Measurements from ENCODE around the gene ELAVL2. TPM values are rescaled to one million over a fixed set of nuclear protein-coding genes. Genes with fewer than 3 reads are reported as not detected.
"Not testable (repeated sequence)": the region's sequence is repeated elsewhere in the genome, so short reads cannot be mapped to it uniquely, and the experiment has no call there.

Gene ELAVL2
- total RNA-seq, 2 experiments from 2014 or later = not detected

DNA sequence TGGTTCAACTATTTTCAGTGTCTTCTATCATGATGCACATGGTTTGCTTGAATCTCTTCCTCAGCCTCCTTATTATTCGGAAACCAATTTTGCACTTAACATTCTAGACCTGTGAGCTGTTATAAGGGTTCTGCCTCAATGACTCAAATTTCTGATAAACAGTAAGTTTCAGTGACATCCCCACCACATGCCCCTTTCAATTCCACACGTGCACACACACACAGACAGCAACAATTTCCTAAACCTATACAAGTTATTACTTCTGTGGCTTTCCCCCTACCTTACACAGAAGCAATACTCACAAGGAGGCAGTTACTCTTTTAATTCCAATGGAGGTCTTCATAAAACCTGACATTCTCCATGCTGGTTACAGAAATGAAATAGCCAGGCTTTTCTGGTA, 102.4 kb downstream of the ELAVL2 start:
- Mint-ChIP-seq H3K36me3 (ENCODE audit: low read depth) (no peaks in the 10 kb centered on the region), H3K4me3 (no peak overlapping the region), H3K27me3 (ENCODE audit: low read depth) (no peaks in the 10 kb centered on the region), H3K27ac (no peak overlapping the region), H3K4me1 (ENCODE audit: low read depth) (no peaks in the 10 kb centered on the region), H3K9me3 (peaks cover 6% of the 10 kb centered on the region)
- CTCF ChIA-PET = no interaction called here
- intact Hi-C loops (cut with micrococcal nuclease) = no loop called here
- no peak for DNase-seq

DNA sequence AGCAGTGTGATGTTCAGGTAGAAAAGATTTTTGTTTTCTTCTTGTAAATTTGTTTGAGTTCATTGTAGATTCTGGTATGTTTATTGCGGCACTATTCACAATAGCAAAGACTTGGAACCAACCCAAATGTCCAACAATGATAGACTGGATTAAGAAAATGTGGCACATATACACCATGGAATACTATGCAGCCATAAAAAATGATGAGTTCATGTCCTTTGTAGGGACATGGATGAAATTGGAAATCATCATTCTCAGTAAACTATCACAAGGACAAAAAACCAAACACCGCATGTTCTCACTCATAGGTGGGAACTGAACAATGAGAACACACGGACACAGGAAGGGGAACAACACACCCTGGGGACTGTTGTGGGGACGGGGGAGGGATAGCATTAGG, 103.0 kb downstream of the ELAVL2 start:
- DNase-seq; intact Hi-C loops (cut with micrococcal nuclease); H3K27ac Mint-ChIP-seq; H3K4me3 Mint-ChIP-seq; CTCF ChIA-PET; H3K27me3 Mint-ChIP-seq (ENCODE audit: low read depth); H3K4me1 Mint-ChIP-seq (ENCODE audit: low read depth); H3K9me3 Mint-ChIP-seq; H3K36me3 Mint-ChIP-seq (ENCODE audit: low read depth): not testable (repeated sequence)

DNA sequence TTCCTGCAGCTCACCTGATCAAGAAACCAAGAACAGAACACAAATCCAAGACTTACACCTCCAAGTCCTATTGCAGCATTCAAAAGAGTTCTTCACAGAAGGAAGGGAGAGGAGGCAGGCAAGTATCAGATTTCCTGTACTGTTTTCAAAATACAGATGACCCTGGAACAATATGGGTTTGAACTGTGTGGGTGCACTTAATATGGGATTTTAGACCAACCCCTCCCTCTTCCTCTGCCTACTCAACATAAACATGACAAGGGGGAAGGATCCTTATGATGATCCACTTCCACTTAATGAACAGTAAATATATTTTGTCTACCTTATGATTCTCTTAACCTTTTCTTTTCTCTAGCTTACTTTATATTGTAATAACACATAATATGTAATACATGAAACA, 104.6 kb downstream of the ELAVL2 start:
- intact Hi-C loops (cut with micrococcal nuclease) = no loop called here
- CTCF ChIA-PET = no interaction called here
- no peak overlapping the region for H3K27ac Mint-ChIP-seq

DNA sequence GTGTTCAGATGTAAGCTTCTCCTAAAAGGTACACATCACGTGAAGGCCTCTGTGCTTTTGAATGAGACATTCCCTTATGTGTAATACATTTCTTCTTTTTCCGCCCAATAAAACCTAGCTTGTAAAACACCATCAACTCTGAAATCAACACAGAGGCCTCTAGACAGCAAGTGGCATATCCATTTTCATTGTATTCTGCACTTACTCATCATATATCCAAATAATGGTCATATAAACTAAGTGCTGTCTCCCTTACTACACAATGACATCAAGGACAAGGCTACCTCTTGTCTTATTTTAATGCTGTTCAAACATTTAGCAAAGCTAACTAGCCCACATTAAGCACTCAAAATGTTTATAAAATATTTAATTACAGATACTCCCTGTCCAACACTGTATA, 108.5 kb downstream of the ELAVL2 start:
- Mint-ChIP-seq H3K36me3 (ENCODE audit: low read depth) (no peaks in the 10 kb centered on the region), H3K9me3 (no peaks in the 10 kb centered on the region), H3K27me3 (ENCODE audit: low read depth) (no peaks in the 10 kb centered on the region), H3K27ac (no peak overlapping the region), H3K4me1 (ENCODE audit: low read depth) (no peaks in the 10 kb centered on the region), H3K4me3 (no peak overlapping the region)
- CTCF ChIA-PET = no interaction called here
- intact Hi-C loops (cut with micrococcal nuclease) = no loop called here
- DNase-seq = no peak

More for the DNA sequence above, 104.6 kb downstream of the ELAVL2 start:
- no peaks in the 10 kb centered on the region for H3K36me3 Mint-ChIP-seq (ENCODE audit: low read depth)
- no peaks in the 10 kb centered on the region for H3K27me3 Mint-ChIP-seq (ENCODE audit: low read depth)
- H3K4me3 Mint-ChIP-seq = no peak overlapping the region
- H3K4me1 Mint-ChIP-seq (ENCODE audit: low read depth) = no peaks in the 10 kb centered on the region
- no peak for DNase-seq
- peaks cover 6% of the 10 kb centered on the region for H3K9me3 Mint-ChIP-seq

DNA sequence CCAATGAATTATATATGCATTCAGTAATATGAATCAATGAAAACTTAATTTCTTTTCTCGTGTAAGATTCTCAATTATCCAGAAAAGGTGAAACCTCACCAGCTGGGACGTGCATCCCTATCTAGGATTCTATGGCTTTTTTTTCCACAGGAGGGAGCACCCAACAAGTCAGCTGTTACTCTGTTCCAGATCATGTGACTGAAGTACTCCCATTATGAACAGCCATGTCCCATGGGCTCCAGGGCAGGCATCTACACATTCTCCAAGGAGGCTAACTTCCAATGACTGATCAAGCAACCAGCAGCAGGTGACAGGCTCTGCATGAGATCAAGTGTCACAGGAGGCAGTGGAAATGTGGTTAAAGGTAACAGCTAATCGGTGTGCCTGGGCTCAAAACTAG, 118.8 kb downstream of the ELAVL2 start:
- H3K27ac Mint-ChIP-seq = no peak overlapping the region
- intact Hi-C loops (cut with micrococcal nuclease) = no loop called here
- no peak for DNase-seq
- H3K9me3 Mint-ChIP-seq = no peaks in the 10 kb centered on the region
- H3K4me1 Mint-ChIP-seq (ENCODE audit: low read depth) = no peaks in the 10 kb centered on the region
- CTCF ChIA-PET = no interaction called here
- no peaks in the 10 kb centered on the region for H3K27me3 Mint-ChIP-seq (ENCODE audit: low read depth)
- H3K36me3 Mint-ChIP-seq (ENCODE audit: low read depth) = no peaks in the 10 kb centered on the region
- no peak overlapping the region for H3K4me3 Mint-ChIP-seq

- H3K4me3 Mint-ChIP-seq = no peak overlapping the region
- no peak overlapping the region for H3K27ac Mint-ChIP-seq
- CTCF ChIA-PET = interaction anchor here (0.6 kb wide), 2 partner anchors 396 to 608 kb away, joined by 3 to 5 read pairs; no protein-coding TSS in a partner anchor
- no peaks in the 10 kb centered on the region for H3K27me3 Mint-ChIP-seq (ENCODE audit: low read depth)
- intact Hi-C loops (cut with micrococcal nuclease) = no loop called here
- H3K36me3 Mint-ChIP-seq (ENCODE audit: low read depth) = no peaks in the 10 kb centered on the region
- no peaks in the 10 kb centered on the region for H3K9me3 Mint-ChIP-seq
- no peak for DNase-seq
- no peaks in the 10 kb centered on the region for H3K4me1 Mint-ChIP-seq (ENCODE audit: low read depth)
Observed at GRCh38 chr9:23702311-23702922, 123.6 kb downstream of the ELAVL2 start.

- H3K27me3 Mint-ChIP-seq (ENCODE audit: low read depth) = no peaks in the 10 kb centered on the region
Observed at GRCh38 chr9:23701291-23701690, 124.7 kb downstream of the ELAVL2 start.

DNA sequence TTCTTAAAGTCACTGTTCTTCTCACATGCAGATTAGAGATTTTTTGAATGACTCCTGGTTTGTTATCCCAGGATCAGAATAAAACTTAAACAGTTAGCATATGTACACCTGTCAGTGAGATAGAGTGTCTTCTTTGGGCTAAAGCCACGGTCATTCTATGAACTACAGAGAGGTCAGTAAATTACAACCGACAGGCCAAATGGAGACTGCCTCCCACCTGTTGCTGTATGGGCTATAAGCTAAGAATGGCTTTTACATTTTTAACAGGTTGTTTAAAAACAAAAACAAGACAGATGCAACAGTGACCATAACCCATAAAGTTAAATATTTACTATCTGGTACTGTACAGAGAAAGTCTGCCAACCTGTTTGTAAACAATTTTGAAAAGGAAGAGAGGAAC, 125.7 kb downstream of the ELAVL2 start:
- no peaks in the 10 kb centered on the region for H3K4me1 Mint-ChIP-seq (ENCODE audit: low read depth)
- intact Hi-C loops (cut with micrococcal nuclease) = no loop called here
- no peak overlapping the region for H3K4me3 Mint-ChIP-seq

More at GRCh38 chr9:23701291-23701690, 124.7 kb downstream of the ELAVL2 start:
- intact Hi-C loops (cut with micrococcal nuclease) = no loop called here
- no peak for DNase-seq
- Mint-ChIP-seq H3K27ac (no peak overlapping the region), H3K4me3 (no peak overlapping the region), H3K4me1 (ENCODE audit: low read depth) (no peaks in the 10 kb centered on the region), H3K36me3 (ENCODE audit: low read depth) (no peaks in the 10 kb centered on the region), H3K9me3 (no peaks in the 10 kb centered on the region)
- CTCF ChIA-PET = interaction anchor here (0.6 kb wide), 1 partner anchor 1815 kb away, joined by 3 read pairs; no protein-coding TSS in a partner anchor

GRCh38 chr9:23698161-23698560, 127.9 kb downstream of the ELAVL2 start:
- Mint-ChIP-seq H3K27me3 (ENCODE audit: low read depth) (no peaks in the 10 kb centered on the region), H3K4me1 (ENCODE audit: low read depth) (no peaks in the 10 kb centered on the region), H3K36me3 (ENCODE audit: low read depth) (no peaks in the 10 kb centered on the region), H3K4me3 (no peak overlapping the region), H3K27ac (no peak overlapping the region), H3K9me3 (peaks cover 3% of the 10 kb centered on the region)
- intact Hi-C loops (cut with micrococcal nuclease) = no loop called here
- CTCF ChIA-PET = no interaction called here
- DNase-seq = no peak

More for the DNA sequence above, 125.7 kb downstream of the ELAVL2 start:
- no peak overlapping the region for H3K27ac Mint-ChIP-seq
- CTCF ChIA-PET = no interaction called here
- no peaks in the 10 kb centered on the region for H3K9me3 Mint-ChIP-seq
- no peaks in the 10 kb centered on the region for H3K36me3 Mint-ChIP-seq (ENCODE audit: low read depth)
- H3K27me3 Mint-ChIP-seq (ENCODE audit: low read depth) = no peaks in the 10 kb centered on the region
- DNase-seq = no peak

DNA sequence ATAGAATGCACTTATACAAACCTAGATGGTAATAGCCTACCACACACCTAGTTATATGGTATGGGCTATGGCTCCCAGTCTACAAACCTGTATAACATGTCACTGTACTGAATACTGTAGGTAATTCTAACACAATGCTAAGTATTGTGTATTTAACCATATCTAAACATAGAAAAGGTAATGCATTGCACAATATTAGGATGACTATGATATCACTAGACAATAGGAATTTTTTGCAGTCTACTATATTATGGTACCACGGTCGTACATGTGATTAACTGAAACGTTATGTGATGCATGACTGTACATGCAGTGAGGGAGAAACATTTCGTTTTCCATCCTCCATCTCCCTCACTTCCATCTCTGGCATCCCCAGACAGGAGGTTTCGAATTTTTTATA, 130.5 kb downstream of the ELAVL2 start:
- peaks cover 3% of the 10 kb centered on the region for H3K9me3 Mint-ChIP-seq
- H3K4me1 Mint-ChIP-seq (ENCODE audit: low read depth) = no peaks in the 10 kb centered on the region
- H3K27me3 Mint-ChIP-seq (ENCODE audit: low read depth) = no peaks in the 10 kb centered on the region
- CTCF ChIA-PET = no interaction called here
- no peak overlapping the region for H3K27ac Mint-ChIP-seq
- H3K36me3 Mint-ChIP-seq (ENCODE audit: low read depth) = no peaks in the 10 kb centered on the region
- intact Hi-C loops (cut with micrococcal nuclease) = no loop called here
- no peak for DNase-seq
- no peak overlapping the region for H3K4me3 Mint-ChIP-seq

DNA sequence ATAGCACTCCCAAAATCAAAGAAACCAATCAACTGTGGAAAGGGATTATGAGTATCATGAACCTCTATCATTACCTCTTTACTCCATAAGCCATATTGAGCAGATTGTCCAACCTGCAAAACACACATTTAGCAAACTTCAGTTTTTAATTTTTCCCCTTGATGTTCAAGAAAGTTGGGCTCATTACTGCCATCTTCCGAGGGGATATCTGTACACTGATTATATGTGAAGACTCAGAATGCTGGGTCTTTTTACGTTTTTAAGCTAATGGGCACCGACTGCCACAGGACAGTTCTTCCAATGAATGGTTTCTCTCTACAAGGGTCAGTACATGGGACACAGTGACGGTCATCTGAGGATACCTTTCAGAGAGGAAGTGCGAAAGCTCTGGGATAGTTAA, 132.7 kb downstream of the ELAVL2 start:
- H3K27me3 Mint-ChIP-seq (ENCODE audit: low read depth) = no peaks in the 10 kb centered on the region
- H3K27ac Mint-ChIP-seq = no peak overlapping the region
- CTCF ChIA-PET = no interaction called here
- H3K4me3 Mint-ChIP-seq = no peak overlapping the region
- H3K4me1 Mint-ChIP-seq (ENCODE audit: low read depth) = no peaks in the 10 kb centered on the region
- peaks cover 3% of the 10 kb centered on the region for H3K9me3 Mint-ChIP-seq
- no peak for DNase-seq
- no peaks in the 10 kb centered on the region for H3K36me3 Mint-ChIP-seq (ENCODE audit: low read depth)
- intact Hi-C loops (cut with micrococcal nuclease) = no loop called here

DNA sequence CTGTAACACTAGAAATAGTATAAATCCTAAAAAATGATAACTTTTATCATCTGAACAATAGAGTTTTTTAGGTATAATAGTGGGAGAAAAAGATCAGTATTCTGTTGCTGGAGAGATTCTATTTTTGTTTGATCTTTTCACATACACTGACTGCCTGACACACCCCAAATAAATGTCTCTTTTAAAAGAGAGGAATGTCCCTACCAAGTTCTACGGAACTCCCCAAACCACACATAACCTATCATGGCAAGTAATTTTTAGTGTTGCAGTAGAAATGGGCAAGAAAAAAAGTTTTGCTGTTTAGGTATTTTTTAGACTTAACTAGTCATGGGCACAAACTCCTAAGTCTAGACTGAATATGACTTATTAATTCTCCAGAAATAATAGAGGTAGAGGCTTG, 139.1 kb downstream of the ELAVL2 start:
- no peak for DNase-seq
- no peaks in the 10 kb centered on the region for H3K4me1 Mint-ChIP-seq (ENCODE audit: low read depth)
- no peaks in the 10 kb centered on the region for H3K36me3 Mint-ChIP-seq (ENCODE audit: low read depth)
- intact Hi-C loops (cut with micrococcal nuclease) = no loop called here
- CTCF ChIA-PET = no interaction called here
- H3K4me3 Mint-ChIP-seq = no peak overlapping the region
- no peak overlapping the region for H3K27ac Mint-ChIP-seq
- peaks cover 2% of the 10 kb centered on the region for H3K9me3 Mint-ChIP-seq
- H3K27me3 Mint-ChIP-seq (ENCODE audit: low read depth) = peaks cover 2% of the 10 kb centered on the region

GRCh38 chr9:23686257-23686656, 139.8 kb downstream of the ELAVL2 start:
- no peak overlapping the region for H3K4me3 Mint-ChIP-seq
- no peak overlapping the region for H3K27ac Mint-ChIP-seq
- DNase-seq = no peak
- CTCF ChIA-PET = no interaction called here
- H3K27me3 Mint-ChIP-seq (ENCODE audit: low read depth) = peaks cover 2% of the 10 kb centered on the region
- intact Hi-C loops (cut with micrococcal nuclease) = no loop called here
- H3K36me3 Mint-ChIP-seq (ENCODE audit: low read depth) = no peaks in the 10 kb centered on the region
- H3K4me1 Mint-ChIP-seq (ENCODE audit: low read depth) = no peaks in the 10 kb centered on the region
- H3K9me3 Mint-ChIP-seq = peaks cover 2% of the 10 kb centered on the region

Data from activated naive CD4-positive, alpha-beta T cell treated with anti-CD3 and anti-CD28 coated beads for 36 hours (primary cell).